Measurements from ENCODE around the gene LSAMP.
"Not testable (repeated sequence)": the region's sequence is repeated elsewhere in the genome, so short reads cannot be mapped to it uniquely, and the experiment has no call there.

Gene LSAMP

GRCh38 chr3:116129187-116129946 lies 315.9 kb downstream of the LSAMP start:
- no peak for DNase-seq (ENCODE audit: insufficient read length, low spot score)

DNA sequence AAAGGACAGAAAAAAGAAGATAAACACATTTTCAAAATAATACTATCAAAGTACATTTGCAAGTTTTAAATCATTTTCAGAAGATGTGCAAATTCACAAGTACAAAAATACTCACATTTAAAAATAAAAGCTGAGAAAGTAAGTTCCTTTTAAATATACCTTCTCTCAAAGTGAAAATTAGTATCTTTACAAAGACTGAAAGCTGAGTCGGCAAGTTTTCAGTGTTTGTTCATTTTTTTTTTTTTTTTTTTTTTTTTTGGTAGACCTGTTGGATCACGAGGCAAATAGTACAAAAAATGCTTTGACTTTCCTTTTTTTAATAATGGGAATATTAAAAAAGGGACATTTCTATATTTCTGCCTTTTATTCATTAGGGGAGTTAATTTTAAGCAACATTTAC lies 317.8 kb downstream of the LSAMP start:
- FAIRE-seq, result no peak
- no peak for DNase-seq (ENCODE audit: insufficient read length, low spot score)

More at GRCh38 chr3:116129187-116129946, 315.9 kb downstream of the LSAMP start:
- FAIRE-seq, result no peak

DNA sequence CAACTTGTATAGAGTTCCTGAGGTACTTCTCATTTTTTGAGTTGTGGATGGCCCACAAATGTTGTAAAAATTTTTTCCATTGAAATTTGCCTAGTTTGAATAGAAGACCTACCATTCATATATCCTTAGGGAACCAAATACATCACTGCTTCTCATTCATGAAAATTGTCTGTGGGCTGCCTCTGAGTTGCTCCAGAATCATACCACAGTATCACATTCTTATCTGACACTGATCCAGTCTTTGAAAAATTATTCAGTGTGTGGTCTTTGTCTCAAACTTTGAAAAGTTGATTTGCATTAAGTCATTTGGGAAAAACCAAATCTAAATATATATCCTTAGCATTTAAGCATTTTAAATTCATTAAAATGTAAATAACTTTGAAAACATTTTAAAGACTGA lies 321.1 kb downstream of the LSAMP start:
- FAIRE-seq (no peak), DNase-seq (ENCODE audit: insufficient read length, low spot score) (no peak)

- DNase-seq (ENCODE audit: insufficient read length, low spot score), result no peak
- no peak for FAIRE-seq
Measured at GRCh38 chr3:116118475-116119169, 326.7 kb downstream of the LSAMP start.

- no peak for FAIRE-seq
Measured at GRCh38 chr3:116114586-116114985, 330.7 kb downstream of the LSAMP start.

DNA sequence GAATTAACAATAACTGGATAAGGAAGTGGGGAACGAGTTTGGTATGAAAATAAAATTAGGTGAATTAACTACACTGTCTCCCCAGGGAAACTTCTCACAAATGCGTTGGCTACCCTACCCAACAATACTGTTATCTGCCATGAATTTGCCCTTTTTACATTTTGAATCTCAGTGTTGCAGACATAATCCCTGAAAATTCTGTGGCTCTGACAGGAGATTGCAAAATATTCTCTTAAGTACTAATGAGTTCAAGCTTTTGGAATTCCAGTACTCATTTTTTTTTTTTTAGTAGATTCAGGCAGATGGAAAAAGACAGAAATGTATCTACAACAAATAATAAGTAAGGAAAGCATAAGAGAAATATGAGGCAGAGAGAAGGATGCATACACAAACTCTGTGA lies 332.6 kb downstream of the LSAMP start:
- FAIRE-seq (no peak), DNase-seq (ENCODE audit: insufficient read length, low spot score) (no peak)

More at GRCh38 chr3:116114586-116114985, 330.7 kb downstream of the LSAMP start:
- no peak for DNase-seq (ENCODE audit: insufficient read length, low spot score)

DNA sequence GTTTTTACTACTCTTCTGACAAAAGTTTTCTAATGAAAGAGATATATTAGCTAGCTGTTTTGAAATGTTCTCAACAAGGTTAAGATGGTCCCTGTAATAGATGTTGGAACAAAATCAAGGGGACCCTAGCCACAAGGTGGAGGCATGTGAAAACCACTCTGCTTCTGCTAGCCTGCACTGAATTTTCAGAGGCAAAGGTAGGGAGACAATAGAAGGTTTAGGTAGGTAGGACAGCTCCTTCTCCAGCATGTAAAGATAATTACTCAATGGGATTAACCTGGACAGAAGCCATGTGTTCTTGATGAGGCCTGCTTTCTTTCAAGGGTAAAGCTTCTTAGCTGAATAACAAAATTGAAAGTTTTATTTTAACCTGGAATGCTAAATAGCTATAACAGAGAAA lies 333.5 kb downstream of the LSAMP start:
- no peak for FAIRE-seq
- no peak for DNase-seq (ENCODE audit: insufficient read length, low spot score)

DNA sequence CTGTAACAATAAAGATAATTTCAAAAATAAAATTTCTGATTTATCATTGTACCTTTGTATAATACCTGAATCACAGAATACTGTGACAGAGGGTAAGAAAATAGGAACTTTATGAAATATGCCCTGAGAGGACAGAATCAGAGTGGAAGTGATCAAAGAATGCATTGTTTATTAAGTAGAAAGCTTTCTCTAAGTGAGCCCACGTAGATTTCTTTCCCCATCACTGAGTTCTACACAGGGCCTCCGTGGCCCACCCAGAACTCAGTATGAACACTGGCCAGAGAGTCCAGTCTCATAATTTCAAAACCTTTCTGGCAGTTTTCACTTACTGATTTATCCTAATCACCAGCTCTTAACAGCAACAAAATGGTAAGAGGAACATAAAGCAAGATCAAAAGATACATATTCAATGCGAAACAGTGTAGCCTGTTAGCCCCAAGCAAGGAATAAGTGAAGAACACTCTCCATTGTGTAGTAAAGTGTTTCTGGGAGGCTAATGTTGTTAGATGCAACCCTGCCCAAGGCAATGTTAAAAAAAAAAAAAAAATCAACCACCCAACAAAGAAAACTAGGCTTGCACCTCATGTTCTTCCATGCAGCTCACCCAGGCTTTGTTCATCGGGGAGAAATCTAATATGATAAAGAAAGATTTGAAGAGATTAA lies 341.3 kb downstream of the LSAMP start:
- FAIRE-seq (no peak), DNase-seq (ENCODE audit: insufficient read length, low spot score) (no peak)

GRCh38 chr3:116102037-116102436 lies 343.2 kb downstream of the LSAMP start:
- no peak for DNase-seq (ENCODE audit: insufficient read length, low spot score)
- no peak for FAIRE-seq

GRCh38 chr3:116097226-116097625 lies 348.1 kb downstream of the LSAMP start:
- DNase-seq (ENCODE audit: insufficient read length, low spot score) (no peak), FAIRE-seq (no peak)

DNA sequence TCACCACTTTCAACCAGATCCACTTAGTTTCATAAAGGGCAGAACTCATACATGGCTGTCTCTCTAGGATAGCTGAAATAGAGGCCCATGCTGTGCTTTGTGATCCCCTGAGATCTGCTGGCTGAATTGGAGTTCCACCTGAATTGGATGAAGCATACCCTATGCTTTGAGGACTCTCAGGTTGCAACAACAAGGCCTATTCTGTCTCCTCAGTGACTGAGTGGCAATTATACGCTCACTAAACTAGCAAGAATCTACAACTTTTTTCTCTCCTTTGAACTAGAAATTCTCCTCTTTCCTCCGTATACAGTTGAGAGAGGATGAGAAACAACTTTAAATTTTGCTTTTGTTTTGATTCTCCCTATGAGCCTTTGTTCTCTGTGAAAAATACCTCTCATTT lies 348.7 kb downstream of the LSAMP start:
- DNase-seq (ENCODE audit: insufficient read length, low spot score) (no peak), FAIRE-seq (no peak)

DNA sequence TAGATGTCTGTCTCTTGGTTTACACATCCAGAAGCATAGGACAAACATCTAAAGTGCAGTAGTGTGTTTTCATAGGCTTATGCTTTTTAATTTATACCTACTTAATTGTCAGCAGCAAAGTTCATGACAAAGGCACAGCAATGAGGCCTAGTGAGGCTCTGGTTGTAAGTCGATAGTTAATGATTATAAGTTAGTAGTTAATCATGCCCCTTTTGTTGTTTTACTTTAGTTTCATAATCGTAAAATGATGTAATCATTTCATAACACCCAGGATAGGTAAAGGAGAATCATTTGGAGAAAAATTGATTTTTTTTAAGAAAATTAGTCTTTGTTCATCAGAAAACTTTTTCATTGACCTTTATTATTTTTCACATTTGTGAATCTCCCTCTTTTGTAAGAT lies 351.9 kb downstream of the LSAMP start:
- no peak for DNase-seq (ENCODE audit: insufficient read length, low spot score)
- FAIRE-seq, result no peak

- FAIRE-seq (no peak), DNase-seq (ENCODE audit: insufficient read length, low spot score) (no peak)
Measured at GRCh38 chr3:116087426-116087825, 357.9 kb downstream of the LSAMP start.

DNA sequence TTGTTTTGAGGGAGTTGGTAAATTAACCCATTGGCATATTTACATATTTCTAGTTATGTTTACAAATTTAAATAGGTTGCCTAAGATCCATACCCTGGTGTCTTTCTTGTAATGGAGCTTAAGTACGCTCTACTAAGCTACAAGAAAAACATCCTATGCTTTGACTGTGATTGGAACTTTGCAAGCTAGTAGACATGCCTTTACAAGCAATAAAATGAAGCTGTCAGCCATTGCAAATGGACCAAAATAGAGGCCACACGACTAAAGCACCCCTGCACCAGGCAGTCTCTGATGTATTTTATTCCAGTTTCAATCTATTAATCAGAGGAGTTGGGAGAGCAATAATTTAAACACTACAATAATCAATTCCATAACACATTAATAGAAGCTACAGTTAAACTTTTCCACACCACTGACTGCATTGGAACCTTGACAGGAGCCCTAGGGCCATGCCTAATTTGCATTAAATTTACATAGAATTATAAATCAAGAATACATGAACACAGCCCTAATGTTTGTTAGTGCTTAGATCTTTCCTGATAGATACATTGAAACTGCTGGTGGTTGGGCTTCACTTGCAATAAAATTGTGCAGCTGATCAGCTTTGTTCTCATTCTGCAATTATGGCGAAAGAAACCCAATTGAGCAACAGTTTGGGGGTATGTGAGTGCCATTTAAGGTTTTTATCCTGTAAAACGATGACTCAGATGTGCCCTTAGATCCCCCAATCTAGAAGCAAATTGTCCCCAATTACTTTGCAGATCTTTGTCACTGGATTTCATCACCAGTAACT lies 360.1 kb downstream of the LSAMP start:
- FAIRE-seq (no peak), DNase-seq (ENCODE audit: insufficient read length, low spot score) (no peak)

- DNase-seq (ENCODE audit: insufficient read length, low spot score), result no peak
- FAIRE-seq, result no peak
Measured at GRCh38 chr3:116083683-116084082, 361.6 kb downstream of the LSAMP start.

DNA sequence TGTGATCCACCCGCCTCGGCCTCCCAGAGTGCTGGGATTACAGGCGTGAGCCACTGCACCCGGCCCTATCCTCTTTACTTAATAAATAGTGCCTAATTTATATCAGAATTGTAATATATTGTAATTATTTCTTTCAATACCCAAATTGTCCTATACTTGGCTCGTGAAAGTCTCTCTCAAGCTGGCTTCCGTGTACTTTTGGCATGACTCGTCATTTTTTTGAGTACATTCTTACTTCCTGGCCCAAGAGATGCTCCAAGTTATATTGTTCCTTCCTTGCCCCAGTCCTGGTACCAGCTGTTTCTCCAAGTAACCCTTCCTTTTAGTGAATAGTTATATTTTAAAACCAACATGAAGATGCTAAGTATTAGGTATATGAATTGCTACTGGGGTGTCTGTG lies 366.7 kb downstream of the LSAMP start:
- FAIRE-seq (no peak), DNase-seq (ENCODE audit: insufficient read length, low spot score) (no peak)

GRCh38 chr3:116077557-116077956 lies 367.7 kb downstream of the LSAMP start:
- DNase-seq (ENCODE audit: insufficient read length, low spot score) (no peak), FAIRE-seq (no peak)

GRCh38 chr3:116077059-116077458 lies 368.2 kb downstream of the LSAMP start:
- DNase-seq (ENCODE audit: insufficient read length, low spot score), result no peak
- no peak for FAIRE-seq

GRCh38 chr3:116070516-116071278 lies 374.6 kb downstream of the LSAMP start:
- not testable (repeated sequence) for FAIRE-seq; DNase-seq (ENCODE audit: insufficient read length, low spot score)

GRCh38 chr3:116070061-116070460 lies 375.2 kb downstream of the LSAMP start:
- no peak for FAIRE-seq
- DNase-seq (ENCODE audit: insufficient read length, low spot score), result no peak

All from HTR-8/SVneo (cell line).